Stimulated activated memory B cell treated with anti-CD40 and anti-IgM and Interleukin-4, amounts not matched to agents 10 μg/mL and 1 μg/mL and 100 μg/mL, for 72 hours (primary cell): ENCODE data around the gene CCDC90B.
"Not testable (repeated sequence)": the region's sequence is repeated elsewhere in the genome, so short reads cannot be mapped to it uniquely, and the experiment has no call there.

ENCODE experiments used
- ATAC-seq: fragments of 150-1000 bp; cut with Tn5 transposase; 2 replicates; pipeline ENCODE4 v1.10.0; 2021
- H3K27ac Mint-ChIP-seq: one replicate; pipeline ENCODE4 v1.8.0; 2022; ENCODE audit warnings: mild to moderate bottlenecking, mixed read lengths
- H3K27me3 Mint-ChIP-seq: one replicate; pipeline ENCODE4 v1.8.0; 2022; ENCODE audit warnings: mixed read lengths
- H3K36me3 Mint-ChIP-seq: one replicate; pipeline ENCODE4 v1.8.0; 2022; ENCODE audit warnings: mixed read lengths
- H3K4me1 Mint-ChIP-seq: one replicate; pipeline ENCODE4 v1.8.0; 2022; ENCODE audit warnings: mixed read lengths
- H3K4me3 Mint-ChIP-seq: one replicate; pipeline ENCODE4 v1.8.0; 2022; ENCODE audit warnings: mild to moderate bottlenecking, moderate library complexity, mixed read lengths
- H3K9me3 Mint-ChIP-seq: one replicate; pipeline ENCODE4 v1.8.0; 2022; ENCODE audit warnings: mixed read lengths

The CCDC90B gene

GRCh38 chr11:83269080-83269479 is 17.1 kb downstream of the CCDC90B start:
- ATAC-seq, H3K27ac Mint-ChIP-seq, H3K9me3 Mint-ChIP-seq, H3K4me3 Mint-ChIP-seq, H3K27me3 Mint-ChIP-seq: not testable (repeated sequence)
- H3K4me1 Mint-ChIP-seq = peaks cover 18% of the 10 kb centered on the region
- H3K36me3 Mint-ChIP-seq = peaks cover 66% of the 10 kb centered on the region

GRCh38 chr11:83265331-83265730 is 20.8 kb downstream of the CCDC90B start:
- peaks cover 18% of the 10 kb centered on the region for H3K4me1 Mint-ChIP-seq
- ATAC-seq = no peak
- no peaks in the 10 kb centered on the region for H3K9me3 Mint-ChIP-seq
- no peak overlapping the region for H3K4me3 Mint-ChIP-seq
- H3K27ac Mint-ChIP-seq = no peak overlapping the region
- H3K36me3 Mint-ChIP-seq = peaks cover 58% of the 10 kb centered on the region
- no peaks in the 10 kb centered on the region for H3K27me3 Mint-ChIP-seq

- peaks cover 51% of the 10 kb centered on the region for H3K36me3 Mint-ChIP-seq
- H3K27me3 Mint-ChIP-seq = no peaks in the 10 kb centered on the region
- H3K4me3 Mint-ChIP-seq = no peak overlapping the region
- H3K27ac Mint-ChIP-seq = no peak overlapping the region
- no peak for ATAC-seq
- H3K4me1 Mint-ChIP-seq = no peaks in the 10 kb centered on the region
- no peaks in the 10 kb centered on the region for H3K9me3 Mint-ChIP-seq
Observed at GRCh38 chr11:83259559-83259958, 26.6 kb downstream of the CCDC90B start.

- no peaks in the 10 kb centered on the region for H3K27me3 Mint-ChIP-seq
- H3K4me3 Mint-ChIP-seq = no peak overlapping the region
- H3K9me3 Mint-ChIP-seq = no peaks in the 10 kb centered on the region
- H3K36me3 Mint-ChIP-seq = peaks cover 39% of the 10 kb centered on the region
- no peak for ATAC-seq
- H3K27ac Mint-ChIP-seq = no peak overlapping the region
- H3K4me1 Mint-ChIP-seq = no peaks in the 10 kb centered on the region
Observed at GRCh38 chr11:83257761-83258168, 28.4 kb downstream of the CCDC90B start.

GRCh38 chr11:83256602-83257340 is 29.4 kb downstream of the CCDC90B start:
- Mint-ChIP-seq H3K27ac (no peak overlapping the region), H3K4me1 (no peaks in the 10 kb centered on the region)

GRCh38 chr11:83255366-83255765 is 30.8 kb downstream of the CCDC90B start:
- Mint-ChIP-seq H3K27me3 (no peaks in the 10 kb centered on the region), H3K4me1 (no peaks in the 10 kb centered on the region), H3K27ac (no peak overlapping the region), H3K36me3 (peaks cover 37% of the 10 kb centered on the region), H3K9me3 (no peaks in the 10 kb centered on the region), H3K4me3 (no peak overlapping the region)
- no peak for ATAC-seq

More at GRCh38 chr11:83256602-83257340, 29.4 kb downstream of the CCDC90B start:
- H3K27me3 Mint-ChIP-seq = no peaks in the 10 kb centered on the region
- peaks cover 43% of the 10 kb centered on the region for H3K36me3 Mint-ChIP-seq
- H3K4me3 Mint-ChIP-seq = no peak overlapping the region
- no peak for ATAC-seq
- no peaks in the 10 kb centered on the region for H3K9me3 Mint-ChIP-seq

- Mint-ChIP-seq H3K36me3 (peaks cover 33% of the 10 kb centered on the region), H3K9me3 (no peaks in the 10 kb centered on the region), H3K4me1 (peaks cover 11% of the 10 kb centered on the region), H3K27me3 (no peaks in the 10 kb centered on the region), H3K4me3 (no peak overlapping the region), H3K27ac (no peak overlapping the region)
- ATAC-seq = no peak
Observed at GRCh38 chr11:83252941-83253340, 33.2 kb downstream of the CCDC90B start.

GRCh38 chr11:83252266-83252665 is 33.9 kb downstream of the CCDC90B start:
- no peak overlapping the region for H3K27ac Mint-ChIP-seq
- no peaks in the 10 kb centered on the region for H3K27me3 Mint-ChIP-seq
- ATAC-seq = no peak
- no peak overlapping the region for H3K4me3 Mint-ChIP-seq
- H3K4me1 Mint-ChIP-seq = peaks cover 11% of the 10 kb centered on the region
- H3K36me3 Mint-ChIP-seq = peaks cover 28% of the 10 kb centered on the region
- H3K9me3 Mint-ChIP-seq = no peaks in the 10 kb centered on the region

- ATAC-seq = no peak
- peaks cover 18% of the 10 kb centered on the region for H3K36me3 Mint-ChIP-seq
- H3K27ac Mint-ChIP-seq = no peak overlapping the region
- peaks cover 11% of the 10 kb centered on the region for H3K4me1 Mint-ChIP-seq
- H3K27me3 Mint-ChIP-seq = no peaks in the 10 kb centered on the region
- no peak overlapping the region for H3K4me3 Mint-ChIP-seq
- no peaks in the 10 kb centered on the region for H3K9me3 Mint-ChIP-seq
Observed at GRCh38 chr11:83249972-83250593, 36.1 kb downstream of the CCDC90B start.

- peaks cover 17% of the 10 kb centered on the region for H3K36me3 Mint-ChIP-seq
- no peaks in the 10 kb centered on the region for H3K27me3 Mint-ChIP-seq
- H3K27ac Mint-ChIP-seq = no peak overlapping the region
- no peak for ATAC-seq
- H3K4me1 Mint-ChIP-seq = peaks cover 11% of the 10 kb centered on the region
- no peaks in the 10 kb centered on the region for H3K9me3 Mint-ChIP-seq
- no peak overlapping the region for H3K4me3 Mint-ChIP-seq
Observed at GRCh38 chr11:83249445-83249844, 36.7 kb downstream of the CCDC90B start.

- H3K27me3 Mint-ChIP-seq = no peaks in the 10 kb centered on the region
- no peak overlapping the region for H3K27ac Mint-ChIP-seq
- ATAC-seq = peak; percentile 47
- H3K36me3 Mint-ChIP-seq = peaks cover 31% of the 10 kb centered on the region
- no peak overlapping the region for H3K4me3 Mint-ChIP-seq
- no peaks in the 10 kb centered on the region for H3K4me1 Mint-ChIP-seq
- H3K9me3 Mint-ChIP-seq = no peaks in the 10 kb centered on the region
Observed at GRCh38 chr11:83241291-83241946, 44.7 kb downstream of the CCDC90B start.

GRCh38 chr11:83238111-83238510 is 48.1 kb downstream of the CCDC90B start:
- Mint-ChIP-seq H3K9me3 (no peaks in the 10 kb centered on the region), H3K4me3 (no peak overlapping the region), H3K36me3 (peaks cover 40% of the 10 kb centered on the region), H3K27ac (no peak overlapping the region), H3K4me1 (no peaks in the 10 kb centered on the region), H3K27me3 (no peaks in the 10 kb centered on the region)
- no peak for ATAC-seq

GRCh38 chr11:83235825-83236224 is 50.3 kb downstream of the CCDC90B start:
- Mint-ChIP-seq H3K4me1 (no peaks in the 10 kb centered on the region), H3K4me3 (no peak overlapping the region), H3K36me3 (peaks cover 45% of the 10 kb centered on the region), H3K9me3 (no peaks in the 10 kb centered on the region), H3K27me3 (no peaks in the 10 kb centered on the region), H3K27ac (no peak overlapping the region)
- ATAC-seq = no peak

- Mint-ChIP-seq H3K27me3 (no peaks in the 10 kb centered on the region), H3K27ac (no peak overlapping the region), H3K4me1 (no peaks in the 10 kb centered on the region), H3K4me3 (no peak overlapping the region), H3K9me3 (no peaks in the 10 kb centered on the region), H3K36me3 (peaks cover 17% of the 10 kb centered on the region)
- no peak for ATAC-seq
Observed at GRCh38 chr11:83223457-83223856, 62.7 kb downstream of the CCDC90B start.

GRCh38 chr11:83222499-83222898 is 63.7 kb downstream of the CCDC90B start:
- H3K4me3 Mint-ChIP-seq = no peak overlapping the region
- no peak overlapping the region for H3K27ac Mint-ChIP-seq
- peaks cover 17% of the 10 kb centered on the region for H3K36me3 Mint-ChIP-seq
- no peaks in the 10 kb centered on the region for H3K9me3 Mint-ChIP-seq
- H3K4me1 Mint-ChIP-seq = no peaks in the 10 kb centered on the region
- no peak for ATAC-seq
- no peaks in the 10 kb centered on the region for H3K27me3 Mint-ChIP-seq

- no peaks in the 10 kb centered on the region for H3K9me3 Mint-ChIP-seq
- H3K4me1 Mint-ChIP-seq = no peaks in the 10 kb centered on the region
- H3K27me3 Mint-ChIP-seq = no peaks in the 10 kb centered on the region
- H3K27ac Mint-ChIP-seq = no peak overlapping the region
- H3K4me3 Mint-ChIP-seq = no peak overlapping the region
- ATAC-seq = no peak
- peaks cover 17% of the 10 kb centered on the region for H3K36me3 Mint-ChIP-seq
Observed at GRCh38 chr11:83221694-83222093, 64.5 kb downstream of the CCDC90B start.
